GM10266 (cell line): ENCODE measurements around the gene QARS1.

ENCODE experiments used
- DNase-seq: peaks from one replicate; pipeline ENCODE4 v3.0.0; 2012; ENCODE audit errors: extremely low spot score
- TF ChIP-seq, protein P1 (sequence below): IDR thresholded peaks from 2 replicates; pipeline ENCODE4 v1.5.1; 2012; ENCODE audit warnings: mild to moderate bottlenecking, low read depth; ENCODE audit not compliant: control insufficient read depth, insufficient read depth; ENCODE audit errors: missing control alignments

Gene QARS1

DNA sequence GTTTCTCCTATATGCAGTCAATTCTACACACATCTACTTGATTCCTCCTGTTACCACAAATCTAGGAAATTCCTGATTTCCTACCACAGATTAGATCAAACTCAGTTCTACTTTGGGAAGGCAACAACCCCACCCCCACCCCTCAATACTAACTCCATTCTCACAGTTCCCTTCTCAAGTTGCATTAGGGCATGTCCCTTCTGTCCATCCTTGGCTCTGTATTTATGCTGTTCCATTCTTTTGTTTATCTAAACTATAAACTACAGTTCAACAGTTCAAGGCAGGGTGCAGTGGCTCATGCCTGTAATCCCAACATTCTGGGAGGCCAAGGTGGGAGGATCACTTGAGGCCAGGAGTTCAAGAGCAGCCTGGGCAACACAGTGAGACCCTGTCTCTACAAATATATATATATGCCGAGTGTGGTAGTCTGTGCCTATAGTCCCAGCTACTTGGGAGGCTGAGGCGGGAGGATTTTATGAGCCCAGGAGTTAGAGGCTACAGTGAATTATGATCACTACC is 50.2 kb downstream of the QARS1 start:
- no peak for DNase-seq
- TF ChIP-seq, protein P1, sequence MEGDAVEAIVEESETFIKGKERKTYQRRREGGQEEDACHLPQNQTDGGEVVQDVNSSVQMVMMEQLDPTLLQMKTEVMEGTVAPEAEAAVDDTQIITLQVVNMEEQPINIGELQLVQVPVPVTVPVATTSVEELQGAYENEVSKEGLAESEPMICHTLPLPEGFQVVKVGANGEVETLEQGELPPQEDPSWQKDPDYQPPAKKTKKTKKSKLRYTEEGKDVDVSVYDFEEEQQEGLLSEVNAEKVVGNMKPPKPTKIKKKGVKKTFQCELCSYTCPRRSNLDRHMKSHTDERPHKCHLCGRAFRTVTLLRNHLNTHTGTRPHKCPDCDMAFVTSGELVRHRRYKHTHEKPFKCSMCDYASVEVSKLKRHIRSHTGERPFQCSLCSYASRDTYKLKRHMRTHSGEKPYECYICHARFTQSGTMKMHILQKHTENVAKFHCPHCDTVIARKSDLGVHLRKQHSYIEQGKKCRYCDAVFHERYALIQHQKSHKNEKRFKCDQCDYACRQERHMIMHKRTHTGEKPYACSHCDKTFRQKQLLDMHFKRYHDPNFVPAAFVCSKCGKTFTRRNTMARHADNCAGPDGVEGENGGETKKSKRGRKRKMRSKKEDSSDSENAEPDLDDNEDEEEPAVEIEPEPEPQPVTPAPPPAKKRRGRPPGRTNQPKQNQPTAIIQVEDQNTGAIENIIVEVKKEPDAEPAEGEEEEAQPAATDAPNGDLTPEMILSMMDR = no peak

DNA sequence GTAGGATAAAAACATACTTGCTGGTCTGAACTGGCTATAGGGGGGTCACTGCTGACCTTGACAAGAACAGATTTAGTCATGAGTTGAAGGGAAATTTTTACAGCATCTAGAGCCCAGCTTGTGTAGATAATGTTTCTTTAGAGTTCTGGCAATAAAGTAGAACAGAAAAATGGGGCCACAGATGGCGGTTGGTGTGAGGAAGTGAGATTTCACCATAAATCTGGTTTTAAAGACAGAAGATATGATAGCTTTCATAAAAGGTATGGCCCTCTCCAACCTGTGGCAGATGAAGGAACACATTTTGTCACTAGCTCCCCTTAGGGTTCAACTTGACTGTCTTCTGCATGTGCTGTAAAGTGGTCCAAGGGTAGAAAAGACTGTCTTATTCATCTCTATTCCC is 51.0 kb downstream of the QARS1 start:
- TF ChIP-seq, protein P1 = no peak
- DNase-seq = no peak
